OCI-LY1 (cell line): Measurements from ENCODE around the gene ALCAM.

Experiments used
- EZH2 ChIP-seq: fragments of 200-600 bp; sonication (generic), shearing (Covaris generic); IDR thresholded peaks from 2 replicates; pipeline ENCODE4 v1.8.0; 2017; ENCODE audit warnings: borderline replicate concordance, mixed run types, mild to moderate bottlenecking, antibody characterized with exemption, low read length, moderate library complexity, mixed read lengths
- TF ChIP-seq, protein P1 (sequence below): fragments of 200-600 bp; sonication (generic), shearing (Covaris generic); IDR thresholded peaks from 2 replicates; pipeline ENCODE4 v1.5.1; 2017; ENCODE audit warnings: mild to moderate bottlenecking, antibody characterized with exemption, low read length, moderate library complexity, mixed read lengths

- TF ChIP-seq, protein P1, sequence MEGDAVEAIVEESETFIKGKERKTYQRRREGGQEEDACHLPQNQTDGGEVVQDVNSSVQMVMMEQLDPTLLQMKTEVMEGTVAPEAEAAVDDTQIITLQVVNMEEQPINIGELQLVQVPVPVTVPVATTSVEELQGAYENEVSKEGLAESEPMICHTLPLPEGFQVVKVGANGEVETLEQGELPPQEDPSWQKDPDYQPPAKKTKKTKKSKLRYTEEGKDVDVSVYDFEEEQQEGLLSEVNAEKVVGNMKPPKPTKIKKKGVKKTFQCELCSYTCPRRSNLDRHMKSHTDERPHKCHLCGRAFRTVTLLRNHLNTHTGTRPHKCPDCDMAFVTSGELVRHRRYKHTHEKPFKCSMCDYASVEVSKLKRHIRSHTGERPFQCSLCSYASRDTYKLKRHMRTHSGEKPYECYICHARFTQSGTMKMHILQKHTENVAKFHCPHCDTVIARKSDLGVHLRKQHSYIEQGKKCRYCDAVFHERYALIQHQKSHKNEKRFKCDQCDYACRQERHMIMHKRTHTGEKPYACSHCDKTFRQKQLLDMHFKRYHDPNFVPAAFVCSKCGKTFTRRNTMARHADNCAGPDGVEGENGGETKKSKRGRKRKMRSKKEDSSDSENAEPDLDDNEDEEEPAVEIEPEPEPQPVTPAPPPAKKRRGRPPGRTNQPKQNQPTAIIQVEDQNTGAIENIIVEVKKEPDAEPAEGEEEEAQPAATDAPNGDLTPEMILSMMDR = no peak
- TF ChIP-seq EZH2 = no peak
Observed at GRCh38 chr3:105459566-105460290, 93.0 kb downstream of the ALCAM start.
